Erythroblast (primary cell): ENCODE data around the gene OSBPL10.

Experiments used
- GATA1 ChIP-seq: IDR thresholded peaks from 2 replicates; pipeline ENCODE4 v1.6.1; 2011; ENCODE audit warnings: low read depth, mild to moderate bottlenecking, control low read depth, low read length, moderate library complexity
- POLR2A ChIP-seq: IDR thresholded peaks from 2 replicates; pipeline ENCODE4 v1.6.1; 2011; ENCODE audit warnings: mild to moderate bottlenecking, low read length

- TF ChIP-seq POLR2A (no peak), GATA1 (no peak)
Observed at GRCh38 chr3:31946484-31947081, 34.5 kb downstream of the OSBPL10 start.
